Subcutaneous adipose tissue (tissue), 4 donors: ENCODE data around the gene SERPIND1. TPM values are rescaled to one million over a fixed set of nuclear protein-coding genes. Genes with fewer than 3 reads are reported as not detected.

Experiments
- CTCF ChIP-seq: fragments of 450-650 bp; IDR thresholded peaks from one replicate; pipeline ENCODE4 v1.5.1; 2016; ENCODE audit warnings: low read depth, mild to moderate bottlenecking, control low read depth, antibody characterized with exemption, moderate library complexity
- total RNA-seq, 4 donors: library from RNA; depleted of rRNA; stranded (reverse); fragments of >200 nt; gene quantifications; one replicate each; pipeline ENCODE4 v1.1.0, GENCODE V29; 2016

SERPIND1 gene
- total RNA-seq, 4 donors from 2014 or later = 0.22 TPM; not detected in 3

- TF ChIP-seq CTCF = no peak
Observed at GRCh38 chr22:20738394-20739089, 35.4 kb upstream of the SERPIND1 start.

GRCh38 chr22:20740222-20740951 lies 33.5 kb upstream of the SERPIND1 start:
- no peak for TF ChIP-seq CTCF

DNA sequence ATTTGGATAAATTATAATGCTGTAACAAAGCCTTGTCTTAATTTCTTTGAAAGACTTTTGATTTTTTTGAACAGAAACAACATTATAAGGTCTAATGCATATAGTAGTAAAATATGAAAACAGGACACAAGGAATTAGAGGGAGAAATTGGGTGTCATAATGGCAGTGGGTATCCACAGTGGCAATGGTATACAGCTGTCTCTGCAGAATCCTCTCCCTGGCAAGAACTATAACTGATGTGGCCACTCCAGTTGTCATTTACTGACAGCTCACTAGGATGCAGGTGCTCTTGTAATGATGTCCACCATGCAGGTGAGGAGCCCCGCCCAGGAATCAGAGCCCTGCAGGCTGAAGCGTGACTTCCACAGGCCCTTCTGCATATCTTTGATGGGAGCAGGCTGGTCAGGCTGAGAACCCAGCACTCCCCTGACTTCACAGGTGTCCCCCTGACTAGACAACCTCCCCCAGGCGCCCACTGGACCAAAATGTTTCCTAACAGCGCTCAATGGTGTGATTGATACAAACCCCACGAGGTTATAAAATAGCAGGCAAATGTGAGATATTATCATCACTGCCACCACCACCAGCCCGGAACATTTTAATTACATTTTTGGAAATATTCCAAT lies 32.8 kb upstream of the SERPIND1 start:
- no peak for TF ChIP-seq CTCF

GRCh38 chr22:20741634-20742581 lies 32.0 kb upstream of the SERPIND1 start:
- TF ChIP-seq CTCF = no peak

DNA sequence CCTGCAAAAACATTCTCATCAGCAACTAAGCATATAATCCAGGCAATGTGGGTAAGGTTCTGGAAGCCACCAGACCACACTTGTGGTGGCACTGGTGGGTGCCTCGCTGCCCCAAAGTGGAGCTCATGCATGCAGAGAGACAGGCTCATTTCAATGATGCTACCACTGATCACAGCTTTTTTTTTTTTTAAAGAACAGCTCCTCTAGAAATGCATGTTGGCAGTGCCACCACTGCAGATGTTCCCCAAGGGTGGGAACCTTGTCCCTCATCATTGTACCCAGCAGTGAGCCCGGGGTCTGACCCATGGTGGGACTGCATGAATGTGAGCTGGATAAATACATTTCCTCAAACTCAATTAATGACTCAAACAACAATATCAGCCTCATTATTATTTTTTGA lies 31.1 kb upstream of the SERPIND1 start:
- TF ChIP-seq CTCF = no peak

- no peak for TF ChIP-seq CTCF
Observed at GRCh38 chr22:20744456-20744855, 29.5 kb upstream of the SERPIND1 start.
